ENCODE data around the gene CDKN1A.

DNA sequence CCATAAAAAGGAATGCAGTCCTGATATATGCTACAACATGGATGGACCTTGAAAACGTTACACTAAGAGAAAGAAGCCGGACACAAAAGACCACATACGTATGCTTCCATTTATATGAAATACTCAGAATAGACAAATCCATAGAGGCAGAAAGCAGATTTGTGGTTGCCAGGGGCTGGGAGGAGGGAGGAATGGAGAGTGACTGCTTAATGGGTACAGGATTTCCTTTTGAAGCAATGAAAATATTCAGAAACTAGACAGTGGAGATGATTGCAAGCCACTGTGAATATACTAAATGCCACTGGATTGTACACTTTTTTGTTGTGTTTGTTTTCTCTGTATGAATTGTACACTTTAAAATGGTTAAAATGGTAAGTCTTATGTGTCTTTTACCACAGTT lies 29.4 kb upstream of the CDKN1A start:
- TF ChIP-seq POLR2A (IDR thresholded peaks at IDR 0.05), result no peak
- TF ChIP-seq, protein P1, sequence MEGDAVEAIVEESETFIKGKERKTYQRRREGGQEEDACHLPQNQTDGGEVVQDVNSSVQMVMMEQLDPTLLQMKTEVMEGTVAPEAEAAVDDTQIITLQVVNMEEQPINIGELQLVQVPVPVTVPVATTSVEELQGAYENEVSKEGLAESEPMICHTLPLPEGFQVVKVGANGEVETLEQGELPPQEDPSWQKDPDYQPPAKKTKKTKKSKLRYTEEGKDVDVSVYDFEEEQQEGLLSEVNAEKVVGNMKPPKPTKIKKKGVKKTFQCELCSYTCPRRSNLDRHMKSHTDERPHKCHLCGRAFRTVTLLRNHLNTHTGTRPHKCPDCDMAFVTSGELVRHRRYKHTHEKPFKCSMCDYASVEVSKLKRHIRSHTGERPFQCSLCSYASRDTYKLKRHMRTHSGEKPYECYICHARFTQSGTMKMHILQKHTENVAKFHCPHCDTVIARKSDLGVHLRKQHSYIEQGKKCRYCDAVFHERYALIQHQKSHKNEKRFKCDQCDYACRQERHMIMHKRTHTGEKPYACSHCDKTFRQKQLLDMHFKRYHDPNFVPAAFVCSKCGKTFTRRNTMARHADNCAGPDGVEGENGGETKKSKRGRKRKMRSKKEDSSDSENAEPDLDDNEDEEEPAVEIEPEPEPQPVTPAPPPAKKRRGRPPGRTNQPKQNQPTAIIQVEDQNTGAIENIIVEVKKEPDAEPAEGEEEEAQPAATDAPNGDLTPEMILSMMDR (IDR thresholded peaks at IDR 0.05), result no peak

Measured in uterus (tissue), 2 donors.